Measurements from ENCODE around the gene TRAF3IP3. TPM values are rescaled to one million over a fixed set of nuclear protein-coding genes. Genes with fewer than 3 reads are reported as not detected.

Gene TRAF3IP3
- total RNA-seq = not detected in 2 replicates

GRCh38 chr1:209755926-209756614 is at the start of gene TRAF3IP3:
Gene TRAF3IP3, plus strand, starts transcription at chr1:209756053. Its CDS starts 3,987 bp downstream, at chr1:209760040.
- no peak for DNase-seq (ENCODE audit: extremely low read depth, low read depth, low spot score)

GRCh38 chr1:209706622-209707021 is 49.2 kb upstream of the TRAF3IP3 start:
- DNase-seq (ENCODE audit: extremely low read depth, low read depth, low spot score) = no peak

GRCh38 chr1:209707308-209707707 is 48.5 kb upstream of the TRAF3IP3 start:
- DNase-seq (ENCODE audit: extremely low read depth, low read depth, low spot score) = no peak

- no peak for DNase-seq (ENCODE audit: extremely low read depth, low read depth, low spot score)
These were observed 47.6 kb upstream of the TRAF3IP3 start for GRCh38 chr1:209708297-209708696.

- no peak for DNase-seq (ENCODE audit: extremely low read depth, low read depth, low spot score)
These were observed 45.8 kb upstream of the TRAF3IP3 start for GRCh38 chr1:209710093-209710492.

GRCh38 chr1:209710847-209711246 is 45.0 kb upstream of the TRAF3IP3 start:
- DNase-seq (ENCODE audit: extremely low read depth, low read depth, low spot score) = no peak

GRCh38 chr1:209714338-209714737 is 41.5 kb upstream of the TRAF3IP3 start:
- no peak for DNase-seq (ENCODE audit: extremely low read depth, low read depth, low spot score)

- no peak for DNase-seq (ENCODE audit: extremely low read depth, low read depth, low spot score)
These were observed 40.5 kb upstream of the TRAF3IP3 start for GRCh38 chr1:209715314-209715713.

GRCh38 chr1:209717818-209718217 is 38.0 kb upstream of the TRAF3IP3 start:
- DNase-seq (ENCODE audit: extremely low read depth, low read depth, low spot score) = no peak

- no peak for DNase-seq (ENCODE audit: extremely low read depth, low read depth, low spot score)
These were observed 35.5 kb upstream of the TRAF3IP3 start for GRCh38 chr1:209720326-209720725.

- no peak for DNase-seq (ENCODE audit: extremely low read depth, low read depth, low spot score)
These were observed 35.0 kb upstream of the TRAF3IP3 start for GRCh38 chr1:209720826-209721225.

- no peak for DNase-seq (ENCODE audit: extremely low read depth, low read depth, low spot score)
These were observed 34.5 kb upstream of the TRAF3IP3 start for GRCh38 chr1:209721323-209721722.

GRCh38 chr1:209723265-209723664 is 32.6 kb upstream of the TRAF3IP3 start:
- DNase-seq (ENCODE audit: extremely low read depth, low read depth, low spot score) = no peak

GRCh38 chr1:209723756-209724693 is 31.8 kb upstream of the TRAF3IP3 start:
- DNase-seq (ENCODE audit: extremely low read depth, low read depth, low spot score) = no peak

GRCh38 chr1:209727286-209727685 is 28.6 kb upstream of the TRAF3IP3 start:
- no peak for DNase-seq (ENCODE audit: extremely low read depth, low read depth, low spot score)

GRCh38 chr1:209727785-209728184 is 28.1 kb upstream of the TRAF3IP3 start:
- DNase-seq (ENCODE audit: extremely low read depth, low read depth, low spot score) = no peak

- DNase-seq (ENCODE audit: extremely low read depth, low read depth, low spot score) = no peak
These were observed 27.4 kb upstream of the TRAF3IP3 start for GRCh38 chr1:209728466-209728865.

GRCh38 chr1:209729436-209729835 is 26.4 kb upstream of the TRAF3IP3 start:
- DNase-seq (ENCODE audit: extremely low read depth, low read depth, low spot score) = no peak

GRCh38 chr1:209732725-209733124 is 23.1 kb upstream of the TRAF3IP3 start:
- no peak for DNase-seq (ENCODE audit: extremely low read depth, low read depth, low spot score)

- DNase-seq (ENCODE audit: extremely low read depth, low read depth, low spot score) = no peak
These were observed 22.3 kb upstream of the TRAF3IP3 start for GRCh38 chr1:209733409-209734192.

- no peak for DNase-seq (ENCODE audit: extremely low read depth, low read depth, low spot score)
These were observed 19.2 kb upstream of the TRAF3IP3 start for GRCh38 chr1:209736490-209737117.

All from glomerular endothelial cell (primary cell).